ENCODE results near the gene PLEK2.

GRCh38 chr14:67400434-67400833 is 11.5 kb downstream of the PLEK2 start:
- no peak for TF ChIP-seq EZH2 (IDR thresholded peaks at IDR 0.05; ENCODE audit: low read depth)
- TF ChIP-seq, protein P1, sequence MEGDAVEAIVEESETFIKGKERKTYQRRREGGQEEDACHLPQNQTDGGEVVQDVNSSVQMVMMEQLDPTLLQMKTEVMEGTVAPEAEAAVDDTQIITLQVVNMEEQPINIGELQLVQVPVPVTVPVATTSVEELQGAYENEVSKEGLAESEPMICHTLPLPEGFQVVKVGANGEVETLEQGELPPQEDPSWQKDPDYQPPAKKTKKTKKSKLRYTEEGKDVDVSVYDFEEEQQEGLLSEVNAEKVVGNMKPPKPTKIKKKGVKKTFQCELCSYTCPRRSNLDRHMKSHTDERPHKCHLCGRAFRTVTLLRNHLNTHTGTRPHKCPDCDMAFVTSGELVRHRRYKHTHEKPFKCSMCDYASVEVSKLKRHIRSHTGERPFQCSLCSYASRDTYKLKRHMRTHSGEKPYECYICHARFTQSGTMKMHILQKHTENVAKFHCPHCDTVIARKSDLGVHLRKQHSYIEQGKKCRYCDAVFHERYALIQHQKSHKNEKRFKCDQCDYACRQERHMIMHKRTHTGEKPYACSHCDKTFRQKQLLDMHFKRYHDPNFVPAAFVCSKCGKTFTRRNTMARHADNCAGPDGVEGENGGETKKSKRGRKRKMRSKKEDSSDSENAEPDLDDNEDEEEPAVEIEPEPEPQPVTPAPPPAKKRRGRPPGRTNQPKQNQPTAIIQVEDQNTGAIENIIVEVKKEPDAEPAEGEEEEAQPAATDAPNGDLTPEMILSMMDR (conservative IDR thresholded peaks at IDR 0.05) = no peak
